ENCODE results near the gene SCNM1. TPM values are rescaled to one million over a fixed set of nuclear protein-coding genes. Genes with fewer than 3 reads are reported as not detected.

SCNM1 gene
- total RNA-seq, 1 experiment from 2014 or later: 34.1 TPM

DNA sequence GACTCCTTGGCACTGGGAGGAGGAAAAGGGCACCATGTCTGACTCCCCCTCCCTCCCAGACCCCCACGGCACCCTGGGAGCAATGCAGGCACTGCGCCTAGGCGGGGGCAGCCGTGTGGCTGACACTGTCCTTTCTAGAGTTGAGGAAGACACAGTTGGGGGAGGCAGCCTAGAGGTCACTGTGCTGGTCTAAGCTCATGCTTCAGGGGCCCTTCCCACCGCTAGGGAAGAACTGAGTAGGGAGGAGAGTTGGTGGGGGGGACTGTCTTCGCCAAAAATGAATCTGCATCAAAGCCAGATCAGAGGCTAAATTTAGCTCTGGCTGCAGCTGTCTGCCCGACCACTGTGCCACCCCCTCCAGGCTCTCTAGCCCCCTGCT lies 22.9 kb upstream of the SCNM1 start:
- CTCF ChIA-PET: interaction anchor here (0.9 to 1.7 kb wide), 2 partner anchors 14 to 43 kb away, joined by 3 to 7 read pairs; partner anchors contain the start of gene TNFAIP8L2

More for the DNA sequence above, 22.9 kb upstream of the SCNM1 start:
- H3K4me2 ChIP-seq (ENCODE audit: low read length): no peak overlapping the region
- H3K4me3 ChIP-seq (replicated peaks in 1 of 2; ENCODE audit: low read depth in 1 of 2, low read length in 2 of 2): no peak overlapping the region
- no peak for ATAC-seq
- peaks cover 8 to 17% of the 10 kb centered on the region in 2 experiments; a peak in 3 of 4 replicates for H3K4me1 ChIP-seq (ENCODE audit: control insufficient read depth in 1 of 2, insufficient read depth in 2 of 2, low read length in 2 of 2)
- H3K27ac ChIP-seq (ENCODE audit: low read depth, low read length): no peak overlapping the region
- no peaks in the 10 kb centered on the region for H3K36me3 ChIP-seq (ENCODE audit: control insufficient read depth in 1 of 2, insufficient read depth in 2 of 2, low read length in 2 of 2)
- no peaks in the 10 kb centered on the region for H4K20me1 ChIP-seq (ENCODE audit: insufficient read depth)
- no peaks in the 10 kb centered on the region for H3K9me3 ChIP-seq (ENCODE audit: control insufficient read depth in 1 of 2, insufficient read depth in 1 of 2, low read depth in 1 of 2, low read length in 2 of 2)
- intact Hi-C loops (cut with micrococcal nuclease): no loop called here
- no peak overlapping the region for H3K9ac ChIP-seq (ENCODE audit: low read length)
- DNase-seq (ENCODE audit: low read depth, low spot score): no peak
- TF ChIP-seq TCF7L2 (IDR thresholded peaks at IDR 0.05; ENCODE audit: borderline replicate concordance, extremely low read depth, insufficient read depth, insufficient read length) (no peak), FOSL1 (IDR thresholded peaks at IDR 0.05; ENCODE audit: low read depth) (no peak), SIN3A (IDR thresholded peaks at IDR 0.05; ENCODE audit: low read depth) (no peak), SP1 (IDR thresholded peaks at IDR 0.05; ENCODE audit: low read depth) (no peak), YY1 (IDR thresholded peaks at IDR 0.05; ENCODE audit: extremely low read depth, insufficient replicate concordance, low read depth, low read length) (no peak), JUND (IDR thresholded peaks at IDR 0.05) (no peak), SRF (IDR thresholded peaks at IDR 0.05; ENCODE audit: low read depth) (no peak), EGR1 (IDR thresholded peaks at IDR 0.05; ENCODE audit: low read depth) (no peak), CEBPB (IDR thresholded peaks at IDR 0.05; ENCODE audit: low read depth) (no peak), EZH2phosphoT487 (IDR thresholded peaks at IDR 0.05; ENCODE audit: borderline replicate concordance) (no peak), CBX3 (IDR thresholded peaks at IDR 0.05; ENCODE audit: low read depth) (no peak), POLR2AphosphoS5 (IDR thresholded peaks at IDR 0.05; ENCODE audit: low read depth, low read length) (no peak), ELF1 (IDR thresholded peaks at IDR 0.05; ENCODE audit: borderline replicate concordance, low read depth) (no peak), ZFX (IDR thresholded peaks at IDR 0.05) (no peak), RAD21 (IDR thresholded peaks at IDR 0.05; ENCODE audit: low read depth) (no peak), POLR2A (IDR thresholded peaks at IDR 0.05; ENCODE audit: borderline replicate concordance, extremely low read depth, insufficient read depth, insufficient read length) (no peak)
- TF ChIP-seq, protein P1, sequence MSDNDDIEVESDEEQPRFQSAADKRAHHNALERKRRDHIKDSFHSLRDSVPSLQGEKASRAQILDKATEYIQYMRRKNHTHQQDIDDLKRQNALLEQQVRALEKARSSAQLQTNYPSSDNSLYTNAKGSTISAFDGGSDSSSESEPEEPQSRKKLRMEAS (IDR thresholded peaks at IDR 0.05): no peak
- TF ChIP-seq, protein P2, sequence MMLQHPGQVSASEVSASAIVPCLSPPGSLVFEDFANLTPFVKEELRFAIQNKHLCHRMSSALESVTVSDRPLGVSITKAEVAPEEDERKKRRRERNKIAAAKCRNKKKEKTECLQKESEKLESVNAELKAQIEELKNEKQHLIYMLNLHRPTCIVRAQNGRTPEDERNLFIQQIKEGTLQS (IDR thresholded peaks at IDR 0.05): no peak
- TF ChIP-seq, protein P3, sequence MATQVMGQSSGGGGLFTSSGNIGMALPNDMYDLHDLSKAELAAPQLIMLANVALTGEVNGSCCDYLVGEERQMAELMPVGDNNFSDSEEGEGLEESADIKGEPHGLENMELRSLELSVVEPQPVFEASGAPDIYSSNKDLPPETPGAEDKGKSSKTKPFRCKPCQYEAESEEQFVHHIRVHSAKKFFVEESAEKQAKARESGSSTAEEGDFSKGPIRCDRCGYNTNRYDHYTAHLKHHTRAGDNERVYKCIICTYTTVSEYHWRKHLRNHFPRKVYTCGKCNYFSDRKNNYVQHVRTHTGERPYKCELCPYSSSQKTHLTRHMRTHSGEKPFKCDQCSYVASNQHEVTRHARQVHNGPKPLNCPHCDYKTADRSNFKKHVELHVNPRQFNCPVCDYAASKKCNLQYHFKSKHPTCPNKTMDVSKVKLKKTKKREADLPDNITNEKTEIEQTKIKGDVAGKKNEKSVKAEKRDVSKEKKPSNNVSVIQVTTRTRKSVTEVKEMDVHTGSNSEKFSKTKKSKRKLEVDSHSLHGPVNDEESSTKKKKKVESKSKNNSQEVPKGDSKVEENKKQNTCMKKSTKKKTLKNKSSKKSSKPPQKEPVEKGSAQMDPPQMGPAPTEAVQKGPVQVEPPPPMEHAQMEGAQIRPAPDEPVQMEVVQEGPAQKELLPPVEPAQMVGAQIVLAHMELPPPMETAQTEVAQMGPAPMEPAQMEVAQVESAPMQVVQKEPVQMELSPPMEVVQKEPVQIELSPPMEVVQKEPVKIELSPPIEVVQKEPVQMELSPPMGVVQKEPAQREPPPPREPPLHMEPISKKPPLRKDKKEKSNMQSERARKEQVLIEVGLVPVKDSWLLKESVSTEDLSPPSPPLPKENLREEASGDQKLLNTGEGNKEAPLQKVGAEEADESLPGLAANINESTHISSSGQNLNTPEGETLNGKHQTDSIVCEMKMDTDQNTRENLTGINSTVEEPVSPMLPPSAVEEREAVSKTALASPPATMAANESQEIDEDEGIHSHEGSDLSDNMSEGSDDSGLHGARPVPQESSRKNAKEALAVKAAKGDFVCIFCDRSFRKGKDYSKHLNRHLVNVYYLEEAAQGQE (IDR thresholded peaks at IDR 0.05; ENCODE audit: low read depth): no peak
- no peak overlapping the region for H2AFZ ChIP-seq (ENCODE audit: low read depth, low read length, poor library complexity, severe bottlenecking)
- BruUV-seq (replicated peaks): no TSS peak
- H3K9me2 ChIP-seq (ENCODE audit: insufficient read depth): no peaks in the 10 kb centered on the region
- ChIA-PET POLR2A (no interaction called here), RAD21 (ENCODE audit: low non-redundant PET in 1 of 2, low total read pairs in 2 of 2, uncharacterized antibody in 2 of 2, unreplicated experiment in 2 of 2) (no interaction called here)
- H3K27me3 ChIP-seq (ENCODE audit: insufficient read depth, low read length): no peaks in the 10 kb centered on the region
- no peaks in the 10 kb centered on the region for H3K79me2 ChIP-seq (ENCODE audit: insufficient read depth, low read length)
